Adrenal gland (tissue), 12 donors: Measurements from ENCODE around the gene NDC80. TPM values are rescaled to one million over a fixed set of nuclear protein-coding genes. Genes with fewer than 3 reads are reported as not detected.

ENCODE experiments used
- DNase-seq, 7 donors: peaks; one replicate each; pipeline ENCODE4 v3.0.0-alpha.2; 2019 to 2020
- H3K27ac ChIP-seq, 5 donors: fragments of 200-600 bp; sonication (generic) in 4 of 5; 1 replicate in 3 of 5; 2 replicates in 2 of 5; pipeline versions ENCODE4 v1.5.1 to v1.8.0; 2016 to 2020; ENCODE audit warnings: mild to moderate bottlenecking in 1 of 5
- H3K27me3 ChIP-seq: fragments of 200-600 bp; 2 replicates; pipeline ENCODE4 v1.8.0; 2021
- H3K36me3 ChIP-seq, 2 donors: fragments of 200-600 bp; replicated peaks in 1 of 2; 1 replicate in 1 of 2; 2 replicates in 1 of 2; pipeline versions ENCODE4 v1.5.1 to v1.8.0; 2018 to 2022
- H3K4me1 ChIP-seq, 2 donors: fragments of 200-600 bp; replicated peaks in 1 of 2; 1 replicate in 1 of 2; 2 replicates in 1 of 2; pipeline versions ENCODE4 v1.5.1 to v1.8.0; 2018 to 2021
- H3K4me3 ChIP-seq, 4 donors: fragments of 200-600 bp; sonication (generic) in 3 of 4; one replicate each; pipeline ENCODE4 v1.5.1; 2016 to 2018
- H3K9me3 ChIP-seq, 3 donors: fragments of 200-600 bp; sonication (generic) in 1 of 3; replicated peaks in 1 of 3; 1 replicate in 2 of 3; 2 replicates in 1 of 3; pipeline versions ENCODE4 v1.5.1 to v1.8.0; 2016 to 2021
- POLR2A ChIP-seq, 2 donors: fragments of 450-650 bp; IDR thresholded peaks; one replicate each; pipeline ENCODE4 v1.6.1; 2017; ENCODE audit warnings: antibody characterized with exemption in 2 of 2, mild to moderate bottlenecking in 2 of 2, moderate library complexity in 1 of 2
- WGBS, 4 donors: extraction: QIAGEN DNeasy Blood & Tissue Kit in 2 of 4; methylation state at CpG; one replicate each; pipeline versions ENCODE4 v1.1.5 to v1.1.7; 2013 to 2017; 5-methylcytosine and 5-hydroxymethylcytosine counted together
- intact Hi-C, 2 donors: fragments of 100-400 bp; cut with DNase I; formaldehyde crosslinking; loops; one replicate each; pipeline versions ENCODE4 v1.14.1 to v1.15.0; 2022 to 2023
- polyA plus RNA-seq, 3 donors: library from polyadenylated mRNA; stranded (reverse); fragments of 200-250 nt in 2 of 3; fragments of 350-450 nt in 1 of 3; fragmentation: Illumina TruSeq in 1 of 3; extraction: RNeasy Lipid Tissue Mini Kit (QIAGEN cat#74804) in 1 of 3; gene quantifications; one replicate each; pipeline ENCODE4 v1.2.3, GENCODE V29; 2013 to 2014
- total RNA-seq, 9 donors: library from RNA; depleted of rRNA in 4 of 9; stranded (reverse); fragments of >200 nt in 4 of 9; fragments of 120-200 nt in 1 of 9; fragmentation: NEBNext Ultra II Directional in 1 of 9; extraction: Animal tissue kit (Norgen Biotek cat#: 25700) in 1 of 9; gene quantifications; one replicate each; pipeline versions ENCODE4 v1.1.0 to v1.2.4, GENCODE V29; 2013 to 2023
- TF ChIP-seq, protein P1 (sequence below), 6 experiments: fragments of 450-650 bp in 4 of 6; fragments of 200-600 bp in 2 of 6; sonication (generic) in 1 of 6; IDR thresholded peaks; 1 replicate in 5 of 6; 2 replicates in 1 of 6; pipeline versions ENCODE4 v1.5.1 to v1.8.0; 2016 to 2021; ENCODE audit warnings: antibody characterized with exemption in 6 of 6, mild to moderate bottlenecking in 2 of 6, moderate library complexity in 1 of 6
- donor health status: healthy with polysubstance abuse.
- donor health status: Bipolar disorder and iron deficiency.
- donor health status: DM: yes; HTN: yes; CAD: no.
- donor health status: DM: no; HTN: no; CAD: no.
- donor health status: DM: no; HTN: no; CAD: no.
- donor health status: DM: yes; HTN: yes; CAD: no.

Gene NDC80
- total and polyA plus RNA-seq, 12 donors: 0.35 to 15.4 (median 0.84) TPM; not detected in 1

DNA sequence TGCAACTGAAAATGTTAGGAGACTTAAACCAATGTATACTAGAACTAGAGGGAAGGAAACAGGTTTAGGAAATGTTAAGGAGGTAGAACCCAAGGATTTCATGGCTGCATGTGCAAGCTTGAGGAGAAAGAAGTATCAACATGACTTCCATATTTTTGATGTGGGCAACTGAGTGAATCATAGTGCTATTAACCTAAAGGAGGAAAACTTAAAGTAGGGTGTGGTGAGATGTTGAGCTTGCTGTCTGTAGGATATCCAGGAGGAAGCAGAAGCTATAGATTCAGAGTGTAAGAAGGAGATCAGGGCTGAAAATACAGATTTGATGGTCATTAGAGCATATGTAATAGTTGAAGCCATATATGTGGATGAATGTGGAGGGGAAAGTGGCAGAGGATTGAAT lies 31.5 kb downstream of the NDC80 start:
- intact Hi-C loops: no loop called here
- TF ChIP-seq, protein P1, sequence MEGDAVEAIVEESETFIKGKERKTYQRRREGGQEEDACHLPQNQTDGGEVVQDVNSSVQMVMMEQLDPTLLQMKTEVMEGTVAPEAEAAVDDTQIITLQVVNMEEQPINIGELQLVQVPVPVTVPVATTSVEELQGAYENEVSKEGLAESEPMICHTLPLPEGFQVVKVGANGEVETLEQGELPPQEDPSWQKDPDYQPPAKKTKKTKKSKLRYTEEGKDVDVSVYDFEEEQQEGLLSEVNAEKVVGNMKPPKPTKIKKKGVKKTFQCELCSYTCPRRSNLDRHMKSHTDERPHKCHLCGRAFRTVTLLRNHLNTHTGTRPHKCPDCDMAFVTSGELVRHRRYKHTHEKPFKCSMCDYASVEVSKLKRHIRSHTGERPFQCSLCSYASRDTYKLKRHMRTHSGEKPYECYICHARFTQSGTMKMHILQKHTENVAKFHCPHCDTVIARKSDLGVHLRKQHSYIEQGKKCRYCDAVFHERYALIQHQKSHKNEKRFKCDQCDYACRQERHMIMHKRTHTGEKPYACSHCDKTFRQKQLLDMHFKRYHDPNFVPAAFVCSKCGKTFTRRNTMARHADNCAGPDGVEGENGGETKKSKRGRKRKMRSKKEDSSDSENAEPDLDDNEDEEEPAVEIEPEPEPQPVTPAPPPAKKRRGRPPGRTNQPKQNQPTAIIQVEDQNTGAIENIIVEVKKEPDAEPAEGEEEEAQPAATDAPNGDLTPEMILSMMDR (IDR thresholded peaks at IDR 0.05): no peak
- no peak for DNase-seq

DNA sequence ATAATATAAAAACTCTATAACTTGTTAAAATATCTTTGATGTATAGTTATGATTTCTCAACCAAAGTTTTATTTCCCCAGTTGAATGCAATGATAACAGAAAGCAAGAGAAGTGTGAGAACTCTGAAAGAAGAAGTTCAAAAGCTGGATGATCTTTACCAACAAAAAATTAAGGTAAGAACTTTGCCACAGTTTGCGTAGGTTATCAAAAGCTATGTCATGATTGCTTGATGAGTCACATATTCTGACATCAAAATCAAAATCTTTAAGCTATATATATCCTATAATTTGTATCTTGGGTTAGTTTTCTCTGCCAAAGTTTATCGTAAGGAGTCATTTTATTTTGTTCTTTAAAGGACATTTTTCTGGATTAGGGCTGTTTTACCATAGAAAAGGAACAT lies 35.0 kb downstream of the NDC80 start:
- H3K9me3 ChIP-seq: peaks cover 0 to 5% (median 0%) of the 10 kb centered on the region in 3 donors
- no peak overlapping the region for H3K27ac ChIP-seq
- TF ChIP-seq, protein P1 (IDR thresholded peaks at IDR 0.05): no peak
- TF ChIP-seq POLR2A (IDR thresholded peaks at IDR 0.05): no peak

More for the DNA sequence above, 31.5 kb downstream of the NDC80 start:
- H3K9me3 ChIP-seq: peaks cover 0 to 5% (median 0%) of the 10 kb centered on the region in 3 donors
- H3K27ac ChIP-seq: no peak overlapping the region
- no peaks in the 10 kb centered on the region for H3K27me3 ChIP-seq
- H3K4me3 ChIP-seq: no peak overlapping the region
- H3K36me3 ChIP-seq: no peaks in the 10 kb centered on the region
- peaks cover 0 to 3% of the 10 kb centered on the region in 2 donors for H3K4me1 ChIP-seq

DNA sequence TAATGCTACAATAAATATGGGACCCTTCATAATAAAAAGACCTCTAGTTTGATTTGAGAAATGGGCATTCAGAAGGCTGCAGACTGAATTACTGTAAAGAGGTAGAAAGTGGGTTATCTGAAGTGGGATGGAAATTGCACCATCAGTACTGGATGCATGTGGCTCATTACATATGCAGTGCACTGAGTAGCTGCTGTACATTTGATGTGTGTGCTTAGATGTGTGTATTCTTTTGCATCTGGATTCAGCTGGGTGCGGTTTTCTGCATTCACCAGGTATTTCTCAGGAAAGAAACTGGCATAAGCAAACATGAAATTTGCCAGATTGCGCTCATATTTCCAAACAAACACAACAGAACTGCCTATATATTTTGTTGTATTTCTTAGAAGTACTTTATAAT lies 38.2 kb downstream of the NDC80 start:
- H3K27me3 ChIP-seq: no peaks in the 10 kb centered on the region
- H3K4me3 ChIP-seq: no peak overlapping the region
- TF ChIP-seq, protein P1 (IDR thresholded peaks at IDR 0.05): no peak
- no peak for TF ChIP-seq POLR2A (IDR thresholded peaks at IDR 0.05)
- no peak for DNase-seq
- peaks cover 0 to 5% (median 0%) of the 10 kb centered on the region in 3 donors for H3K9me3 ChIP-seq
- H3K4me1 ChIP-seq: peaks cover 0 to 3% of the 10 kb centered on the region in 2 donors
- no peak overlapping the region for H3K27ac ChIP-seq
- no peaks in the 10 kb centered on the region for H3K36me3 ChIP-seq
- intact Hi-C loops: no loop called here
- 98 to 99% (median 98%) methylated on average over 2 of the region's 2 CpGs for WGBS, 4 donors

More for the DNA sequence above, 35.0 kb downstream of the NDC80 start:
- Histone ChIP-seq H3K36me3 (no peaks in the 10 kb centered on the region), H3K4me3 (no peak overlapping the region), H3K4me1 (peaks cover 0 to 3% of the 10 kb centered on the region in 2 donors), H3K27me3 (no peaks in the 10 kb centered on the region)
- WGBS, 4 donors: 65 to 74% (median 69%) methylated on average over 2 of the region's 2 CpGs
- DNase-seq: no peak
- intact Hi-C loops: no loop called here

DNA sequence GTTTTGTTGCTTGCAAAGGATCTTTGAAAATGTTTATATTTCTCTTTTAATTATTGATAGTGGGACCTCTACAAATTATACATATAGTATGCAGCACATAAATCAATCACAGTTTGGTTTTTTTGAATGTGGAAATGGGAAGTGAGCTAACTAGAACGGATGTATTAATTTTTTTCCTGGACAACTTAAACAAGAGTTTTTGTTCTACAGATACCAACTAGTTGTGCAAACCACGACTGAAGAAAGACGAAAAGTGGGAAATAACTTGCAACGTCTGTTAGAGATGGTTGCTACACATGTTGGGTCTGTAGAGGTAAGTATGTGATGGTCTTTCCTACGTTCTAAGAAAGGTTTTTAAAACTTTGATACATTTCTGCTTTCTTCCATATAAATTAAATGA lies 39.2 kb downstream of the NDC80 start:
- intact Hi-C loops: no loop called here
- no peaks in the 10 kb centered on the region for H3K36me3 ChIP-seq
- 82 to 89% (median 84%) methylated on average over 5 of the region's 5 CpGs for WGBS, 4 donors
- no peak overlapping the region for H3K4me3 ChIP-seq
- peaks cover 0 to 5% (median 0%) of the 10 kb centered on the region in 3 donors for H3K9me3 ChIP-seq
- H3K27me3 ChIP-seq: no peaks in the 10 kb centered on the region
- H3K4me1 ChIP-seq: peaks cover 0 to under 1% of the 10 kb centered on the region in 2 donors
- H3K27ac ChIP-seq: no peak overlapping the region
- TF ChIP-seq, protein P1 (IDR thresholded peaks at IDR 0.05): no peak
- TF ChIP-seq POLR2A (IDR thresholded peaks at IDR 0.05): no peak
- no peak for DNase-seq
